Measurements from ENCODE around the gene CCSAP.

DNA sequence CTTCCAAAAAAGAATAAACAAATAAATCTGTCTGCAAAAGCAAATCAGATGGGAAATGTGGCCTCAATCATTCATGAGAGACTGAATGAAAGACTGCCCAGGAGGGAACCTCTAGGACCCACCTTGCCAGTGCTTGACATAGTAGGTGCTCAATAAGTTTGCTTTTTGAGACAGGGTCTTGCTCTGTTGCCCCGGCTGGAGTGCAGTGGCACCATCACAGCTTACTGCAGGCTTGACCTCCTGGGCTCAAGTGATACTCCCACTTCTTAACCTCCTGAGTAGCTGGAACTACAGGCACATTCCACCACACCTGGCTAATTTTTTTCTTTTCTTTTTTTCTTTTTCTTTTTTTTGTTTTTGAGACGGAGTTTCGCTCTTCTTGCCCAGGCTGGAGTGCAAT is 40.3 kb upstream of the CCSAP start:
- TF ChIP-seq CTCF (IDR thresholded peaks at IDR 0.05) (no peak), POLR2A (IDR thresholded peaks at IDR 0.05) (no peak)

Data from adrenal gland (tissue), 5 donors.